NCI-H446 treated with DMSO at 0.1 percent for 48 hours (cell line): ENCODE results near the gene TSPAN15.

Experiments used
- DNase-seq: peaks from one replicate; lab custom pipeline; 2025; lab: John Stamatoyannopoulos, UW

Gene TSPAN15

GRCh38 chr10:69417542-69417941 is 33.7 kb upstream of the TSPAN15 start:
- DNase-seq = no peak

- no peak for DNase-seq
Measured at GRCh38 chr10:69418052-69418752, 33.1 kb upstream of the TSPAN15 start.

- no peak for DNase-seq
Measured at GRCh38 chr10:69419096-69419743, 32.0 kb upstream of the TSPAN15 start.

GRCh38 chr10:69419744-69420126 is 31.5 kb upstream of the TSPAN15 start:
- DNase-seq = no peak

GRCh38 chr10:69421611-69422308 is 29.5 kb upstream of the TSPAN15 start:
- DNase-seq = no peak

- no peak for DNase-seq
Measured at GRCh38 chr10:69422676-69423075, 28.6 kb upstream of the TSPAN15 start.

- DNase-seq = no peak
Measured at GRCh38 chr10:69425041-69425440, 26.2 kb upstream of the TSPAN15 start.

- DNase-seq = no peak
Measured at GRCh38 chr10:69425511-69426298, 25.6 kb upstream of the TSPAN15 start.

GRCh38 chr10:69426376-69426727 is 24.9 kb upstream of the TSPAN15 start:
- no peak for DNase-seq

GRCh38 chr10:69428165-69428564 is 23.1 kb upstream of the TSPAN15 start:
- DNase-seq = no peak

GRCh38 chr10:69434169-69434568 is 17.1 kb upstream of the TSPAN15 start:
- DNase-seq = no peak

GRCh38 chr10:69434926-69435325 is 16.3 kb upstream of the TSPAN15 start:
- DNase-seq = no peak

GRCh38 chr10:69435966-69436520 is 15.2 kb upstream of the TSPAN15 start:
- no peak for DNase-seq

- no peak for DNase-seq
Measured at GRCh38 chr10:69437321-69438259, 13.7 kb upstream of the TSPAN15 start.

- DNase-seq = peak; percentile 60
Measured at GRCh38 chr10:69438536-69439349, 12.5 kb upstream of the TSPAN15 start.

GRCh38 chr10:69439350-69439739 is 11.9 kb upstream of the TSPAN15 start:
- peak; percentile 85 for DNase-seq

- DNase-seq = no peak
Measured at GRCh38 chr10:69439813-69440506, 11.3 kb upstream of the TSPAN15 start.

- no peak for DNase-seq
Measured at GRCh38 chr10:69443354-69443753, 7.9 kb upstream of the TSPAN15 start.

- DNase-seq = no peak
Measured at GRCh38 chr10:69445041-69445440, 6.2 kb upstream of the TSPAN15 start.

GRCh38 chr10:69446229-69446628 is 5.0 kb upstream of the TSPAN15 start:
- DNase-seq = no peak
